Activated CD4-positive, alpha-beta T cell treated with anti-CD3 and anti-CD28 coated beads for 36 hours (primary cell): ENCODE data around the gene NTPCR. TPM values are rescaled to one million over a fixed set of nuclear protein-coding genes. Genes with fewer than 3 reads are reported as not detected.
"Not testable (repeated sequence)": the region's sequence is repeated elsewhere in the genome, so short reads cannot be mapped to it uniquely, and the experiment has no call there.

ENCODE experiments used
- ATAC-seq: fragments of 200-7000 bp; cut with Tn5 transposase; one replicate; pipeline ENCODE4 v1.10.0; 2021; ENCODE audit warnings: mild to moderate bottlenecking, moderate library complexity
- CTCF ChIA-PET: fragments of 350-600 bp; sonication (Branson Sonifier 250); formaldehyde crosslinking; loops from one replicate; lab custom pipeline; 2021; ENCODE audit warnings: antibody characterized with exemption; lab: Charles Lee
- POLR2A ChIA-PET: fragments of 350-600 bp; sonication (Branson Sonifier 250); formaldehyde crosslinking; loops from one replicate; lab custom pipeline; 2021; ENCODE audit warnings: antibody characterized with exemption, inconsistent platforms; lab: Charles Lee
- DNase-seq: peaks from one replicate; pipeline ENCODE4 v3.0.0-alpha.2; 2020
- H3K27ac Mint-ChIP-seq: one replicate; pipeline ENCODE4 v1.8.0; 2021; ENCODE audit warnings: mixed read lengths
- H3K27me3 Mint-ChIP-seq: one replicate; pipeline ENCODE4 v1.8.0; 2021; ENCODE audit warnings: mixed read lengths
- H3K36me3 Mint-ChIP-seq: one replicate; pipeline ENCODE4 v1.8.0; 2021; ENCODE audit warnings: low read depth, mixed read lengths
- H3K4me1 Mint-ChIP-seq: one replicate; pipeline ENCODE4 v1.8.0; 2021; ENCODE audit warnings: mixed read lengths
- H3K4me3 Mint-ChIP-seq: one replicate; pipeline ENCODE4 v1.8.0; 2021; ENCODE audit warnings: mild to moderate bottlenecking, moderate library complexity, mixed read lengths
- H3K9me3 Mint-ChIP-seq: one replicate; pipeline ENCODE4 v1.8.0; 2021; ENCODE audit warnings: low read depth, mixed read lengths
- intact Hi-C, 2 experiments: fragments of 100-400 bp; cut with DNase I in 1 of 2; cut with micrococcal nuclease in 1 of 2; formaldehyde crosslinking; loops; one replicate each; pipeline versions ENCODE4 v1.14.2 to v1.15.1; 2022 to 2024; cut with DNase I, micrococcal nuclease
- total RNA-seq, 2 experiments: library from RNA; stranded (reverse); gene quantifications; one replicate each; pipeline ENCODE4 v1.2.3, GENCODE V29; 2021

The NTPCR gene
- total RNA-seq, 2 experiments from 2014 or later: 37.4 to 51.9 TPM

DNA sequence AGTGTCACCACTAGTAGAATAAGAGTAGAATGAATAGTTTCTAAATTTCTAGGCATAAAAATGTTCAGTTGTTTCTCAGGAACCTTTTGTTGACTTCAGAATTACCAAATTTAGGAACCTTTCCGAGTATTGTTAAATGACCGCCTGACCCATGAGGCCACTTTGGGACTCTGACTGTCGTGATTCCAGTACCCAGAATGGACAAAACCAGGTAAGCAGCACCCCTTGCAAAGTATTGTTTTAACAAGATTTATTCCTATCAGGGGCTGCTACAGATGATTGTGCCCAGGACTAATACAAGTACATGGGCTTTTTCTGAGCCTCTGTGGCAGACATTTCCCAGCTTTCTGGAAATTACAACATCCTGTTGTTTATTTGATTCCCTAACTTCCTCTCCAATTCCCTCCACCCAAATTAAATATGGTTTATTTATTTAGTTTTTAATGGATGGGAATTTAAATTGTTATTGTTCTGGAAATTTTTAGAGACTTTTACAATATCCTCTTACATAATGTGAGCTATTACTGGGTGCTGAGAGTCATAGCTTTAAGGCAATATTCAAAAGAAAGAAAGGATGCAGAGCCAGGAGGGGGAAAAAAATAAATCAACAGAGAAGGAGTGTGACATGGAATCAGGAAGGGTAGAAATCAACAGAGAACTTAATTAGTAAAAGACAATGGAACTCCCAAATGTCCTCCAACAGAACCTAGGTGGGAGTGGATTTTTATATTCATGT is 37.4 kb upstream of the NTPCR start:
- DNase-seq (no peak), ATAC-seq (no peak)
- intact Hi-C loops: no loop called here
- Mint-ChIP-seq H3K27me3 (peaks cover 4% of the 10 kb centered on the region), H3K4me3 (no peak overlapping the region), H3K9me3 (no peaks in the 10 kb centered on the region), H3K27ac (no peak overlapping the region), H3K36me3 (no peaks in the 10 kb centered on the region), H3K4me1 (peaks cover 40% of the 10 kb centered on the region)
- ChIA-PET POLR2A (no interaction called here), CTCF (no interaction called here)

DNA sequence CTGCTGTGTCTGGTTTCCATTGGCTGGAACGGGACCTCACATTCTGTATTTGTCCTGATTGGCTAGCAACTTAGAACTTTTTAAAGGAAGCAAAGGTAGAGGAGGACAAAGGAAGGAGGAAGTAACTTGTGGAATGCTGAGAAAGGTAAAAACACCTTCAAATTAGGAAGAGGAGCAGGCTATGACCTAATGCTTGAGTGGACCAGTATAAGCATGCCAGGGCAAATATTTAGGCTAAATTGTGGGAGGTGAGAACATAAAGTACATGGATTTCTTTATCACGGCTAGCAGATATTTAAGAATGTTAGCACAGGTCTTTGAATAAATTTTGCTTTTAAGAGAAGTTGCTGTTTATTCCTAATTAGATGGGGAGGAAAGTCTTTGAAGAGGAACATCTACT is 36.1 kb upstream of the NTPCR start:
- H3K9me3 Mint-ChIP-seq, intact Hi-C loops: not testable (repeated sequence)
- H3K4me1 Mint-ChIP-seq: peaks cover 35% of the 10 kb centered on the region

DNA sequence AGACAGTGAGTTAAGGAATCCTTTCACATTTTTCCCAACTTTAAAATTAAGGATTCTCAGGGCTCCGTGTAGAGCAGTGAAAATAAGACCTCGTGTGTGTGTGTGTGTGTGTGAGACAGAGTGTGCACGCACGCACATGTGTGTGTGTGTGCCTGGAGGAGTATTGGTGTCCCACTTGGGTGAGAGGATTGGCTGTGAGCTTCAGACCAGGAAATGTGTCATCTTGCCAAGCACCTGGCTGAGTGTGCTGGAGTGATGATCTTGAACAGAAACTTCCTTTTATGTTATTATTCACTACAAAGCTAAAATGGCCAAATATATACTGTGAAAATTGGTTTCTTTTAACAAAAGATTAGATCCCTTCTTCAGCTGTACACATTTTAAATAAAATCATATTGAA is 35.2 kb upstream of the NTPCR start:
- Mint-ChIP-seq H3K27ac (peak overlapping the region; percentile 67), H3K27me3 (peaks cover 4% of the 10 kb centered on the region), H3K4me3 (no peak overlapping the region), H3K9me3 (no peaks in the 10 kb centered on the region), H3K36me3 (no peaks in the 10 kb centered on the region), H3K4me1 (peaks cover 25% of the 10 kb centered on the region)
- intact Hi-C loops: no loop called here
- peak; percentile 19 for DNase-seq
- POLR2A ChIA-PET: no interaction called here
- peak; percentile 49 for ATAC-seq
- CTCF ChIA-PET: no interaction called here

More for the DNA sequence above, 36.1 kb upstream of the NTPCR start:
- POLR2A ChIA-PET, CTCF ChIA-PET, DNase-seq, ATAC-seq, H3K4me3 Mint-ChIP-seq, H3K36me3 Mint-ChIP-seq, H3K27ac Mint-ChIP-seq, H3K27me3 Mint-ChIP-seq: not testable (repeated sequence)

DNA sequence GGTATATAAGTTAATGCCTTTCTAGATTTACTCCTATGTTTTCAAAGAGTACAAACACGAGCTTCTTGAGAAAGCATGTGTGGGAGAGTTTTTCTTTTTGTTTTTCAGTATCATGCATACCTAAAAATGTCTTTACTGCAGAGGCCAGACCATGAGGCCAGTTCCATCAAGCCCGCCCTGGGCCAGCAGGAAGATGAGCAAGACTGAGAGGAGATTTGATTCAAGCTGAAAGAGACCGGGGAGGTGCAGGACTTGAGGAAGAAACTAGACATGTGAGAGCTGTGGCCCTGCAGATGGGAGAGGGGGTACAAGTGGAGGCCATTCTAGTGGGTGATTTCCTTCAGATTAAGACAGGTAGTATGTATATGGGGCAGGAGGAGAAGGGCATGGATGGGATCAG is 33.4 kb upstream of the NTPCR start:
- ATAC-seq: no peak
- no peak overlapping the region for H3K4me3 Mint-ChIP-seq
- peaks cover 22% of the 10 kb centered on the region for H3K4me1 Mint-ChIP-seq
- CTCF ChIA-PET: no interaction called here
- no peaks in the 10 kb centered on the region for H3K9me3 Mint-ChIP-seq
- POLR2A ChIA-PET: no interaction called here
- H3K27me3 Mint-ChIP-seq: peaks cover 4% of the 10 kb centered on the region
- H3K27ac Mint-ChIP-seq: no peak overlapping the region
- no peak for DNase-seq
- intact Hi-C loops: no loop called here
- no peaks in the 10 kb centered on the region for H3K36me3 Mint-ChIP-seq

DNA sequence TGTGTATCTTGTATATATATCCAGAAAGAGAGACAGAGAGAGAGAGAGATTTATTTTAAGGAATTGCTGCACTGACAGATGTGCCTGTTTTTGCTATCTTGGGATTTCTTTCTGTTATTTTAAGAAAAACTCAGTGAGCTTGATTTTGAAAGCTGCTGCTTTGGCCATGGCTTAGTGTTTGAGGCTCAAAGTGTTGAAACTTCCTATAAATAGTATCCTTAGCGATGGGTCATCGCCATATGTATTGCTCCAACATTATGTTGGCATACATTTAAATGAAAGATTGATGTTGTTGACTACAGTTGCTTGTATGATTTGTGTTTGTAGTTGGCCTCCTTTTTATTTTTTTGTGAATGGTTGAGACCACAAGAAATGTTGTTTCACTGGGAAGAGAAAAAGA is 29.0 kb upstream of the NTPCR start:
- intact Hi-C loops: no loop called here
- H3K27me3 Mint-ChIP-seq: no peaks in the 10 kb centered on the region
- ATAC-seq: no peak
- CTCF ChIA-PET: no interaction called here
- H3K4me1 Mint-ChIP-seq: peaks cover 53% of the 10 kb centered on the region
- no peaks in the 10 kb centered on the region for H3K9me3 Mint-ChIP-seq
- DNase-seq: no peak
- no peak overlapping the region for H3K4me3 Mint-ChIP-seq
- no peak overlapping the region for H3K27ac Mint-ChIP-seq
- POLR2A ChIA-PET: no interaction called here
- no peaks in the 10 kb centered on the region for H3K36me3 Mint-ChIP-seq

DNA sequence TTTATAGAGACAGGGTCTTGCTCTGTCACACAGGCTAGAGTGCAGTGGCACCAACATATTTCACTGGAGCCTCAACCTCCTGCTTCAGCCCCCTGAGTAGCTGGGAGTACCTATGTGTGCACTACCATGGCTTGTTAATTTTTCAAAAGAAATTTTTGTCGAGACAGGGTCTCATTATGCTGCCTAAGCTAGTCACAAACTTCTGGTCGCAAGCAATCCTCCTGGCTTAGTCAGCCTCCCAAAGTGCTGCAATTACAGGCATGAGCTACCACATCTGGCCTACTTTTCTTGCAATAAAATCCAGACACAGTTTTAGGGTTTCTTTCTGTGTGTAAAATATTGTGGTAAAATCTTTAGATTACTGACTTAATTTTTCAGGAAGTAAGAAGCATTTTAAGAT is 27.9 kb upstream of the NTPCR start:
- ATAC-seq (no peak), DNase-seq (no peak)
- intact Hi-C loops: loop anchor here in 1 of 2 experiments (2.0 kb wide), 1 partner anchor 28 kb away; the partner anchor contains the start of gene NTPCR
- H3K27me3 Mint-ChIP-seq: no peaks in the 10 kb centered on the region
- H3K27ac Mint-ChIP-seq: no peak overlapping the region
- CTCF ChIA-PET: no interaction called here
- peaks cover 58% of the 10 kb centered on the region for H3K4me1 Mint-ChIP-seq
- H3K4me3 Mint-ChIP-seq: no peak overlapping the region
- H3K9me3 Mint-ChIP-seq: no peaks in the 10 kb centered on the region
- POLR2A ChIA-PET: no interaction called here
- no peaks in the 10 kb centered on the region for H3K36me3 Mint-ChIP-seq

DNA sequence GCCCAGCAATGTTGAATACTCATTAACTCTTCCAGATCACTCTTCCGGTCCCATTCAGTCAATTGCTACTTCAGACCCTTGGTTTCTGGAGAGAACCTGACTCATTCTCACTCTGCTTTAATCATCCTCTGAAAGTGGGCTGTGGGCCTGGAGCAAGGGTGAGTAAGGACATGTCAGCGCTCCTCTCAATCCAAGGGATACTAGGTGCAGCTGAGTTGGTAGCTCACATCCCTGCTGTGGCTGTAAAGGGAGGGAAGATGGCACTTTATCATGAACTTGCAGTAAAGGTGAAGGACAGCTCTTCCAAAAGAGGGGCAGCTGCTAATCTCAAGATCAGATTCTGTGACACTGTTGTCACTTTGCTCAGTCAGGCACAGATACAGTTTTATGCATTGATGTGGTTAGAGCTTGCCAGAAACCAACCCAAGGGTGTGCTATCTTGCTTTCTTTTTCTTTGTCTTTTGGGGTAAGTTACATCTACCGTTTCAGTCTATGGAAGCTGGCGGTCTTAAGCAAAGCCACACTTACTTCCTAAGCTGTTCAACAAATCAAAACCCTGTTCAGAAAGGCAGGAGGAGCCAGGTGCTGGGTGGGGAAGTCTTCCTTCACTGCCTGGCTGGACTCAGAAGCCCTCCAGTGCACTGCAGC is 26.5 kb upstream of the NTPCR start:
- Mint-ChIP-seq H3K27ac (peak overlapping the region; percentile 80), H3K4me3 (peak overlapping the region; percentile 3), H3K4me1 (peaks cover 61% of the 10 kb centered on the region), H3K27me3 (no peaks in the 10 kb centered on the region), H3K36me3 (no peaks in the 10 kb centered on the region), H3K9me3 (no peaks in the 10 kb centered on the region)
- intact Hi-C loops: loop anchor here in 1 of 2 experiments (2.0 kb wide), 1 partner anchor 27 kb away; the partner anchor contains the start of gene NTPCR
- ATAC-seq (peak; percentile 92), DNase-seq (peak; percentile 69)
- CTCF ChIA-PET: interaction anchor here (1.1 kb wide), 1 partner anchor 290 kb away, joined by 4 read pairs; no protein-coding TSS in a partner anchor
- POLR2A ChIA-PET: interaction anchor here (0.6 kb wide), 1 partner anchor 8 kb away, joined by 3 read pairs; no protein-coding TSS in a partner anchor

DNA sequence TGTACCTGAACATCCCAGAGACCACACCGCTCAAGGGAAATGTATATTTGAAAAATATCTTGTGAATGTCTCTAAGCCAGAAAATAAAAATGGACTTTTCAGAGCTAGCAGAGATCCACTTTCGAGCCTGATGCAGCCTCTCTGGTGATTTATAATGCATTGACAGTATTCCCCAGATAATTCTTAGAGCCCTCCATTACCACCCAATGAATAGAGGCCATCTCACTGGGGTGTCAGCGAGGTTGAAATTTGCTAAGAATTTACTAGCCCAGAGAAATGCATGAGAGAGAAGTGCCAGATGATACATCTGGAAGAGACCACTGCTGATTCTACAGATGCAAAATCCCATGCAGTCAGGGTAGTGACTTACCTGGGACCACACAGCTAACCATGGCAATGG is 25.5 kb upstream of the NTPCR start:
- Mint-ChIP-seq H3K4me1 (peaks cover 61% of the 10 kb centered on the region), H3K4me3 (no peak overlapping the region), H3K27ac (no peak overlapping the region), H3K36me3 (no peaks in the 10 kb centered on the region), H3K9me3 (no peaks in the 10 kb centered on the region), H3K27me3 (no peaks in the 10 kb centered on the region)
- no peak for DNase-seq
- POLR2A ChIA-PET: no interaction called here
- ATAC-seq: no peak
- intact Hi-C loops: no loop called here
- CTCF ChIA-PET: interaction anchor here (1.5 kb wide), 1 partner anchor 27 kb away, joined by 4 read pairs; no protein-coding TSS in a partner anchor

DNA sequence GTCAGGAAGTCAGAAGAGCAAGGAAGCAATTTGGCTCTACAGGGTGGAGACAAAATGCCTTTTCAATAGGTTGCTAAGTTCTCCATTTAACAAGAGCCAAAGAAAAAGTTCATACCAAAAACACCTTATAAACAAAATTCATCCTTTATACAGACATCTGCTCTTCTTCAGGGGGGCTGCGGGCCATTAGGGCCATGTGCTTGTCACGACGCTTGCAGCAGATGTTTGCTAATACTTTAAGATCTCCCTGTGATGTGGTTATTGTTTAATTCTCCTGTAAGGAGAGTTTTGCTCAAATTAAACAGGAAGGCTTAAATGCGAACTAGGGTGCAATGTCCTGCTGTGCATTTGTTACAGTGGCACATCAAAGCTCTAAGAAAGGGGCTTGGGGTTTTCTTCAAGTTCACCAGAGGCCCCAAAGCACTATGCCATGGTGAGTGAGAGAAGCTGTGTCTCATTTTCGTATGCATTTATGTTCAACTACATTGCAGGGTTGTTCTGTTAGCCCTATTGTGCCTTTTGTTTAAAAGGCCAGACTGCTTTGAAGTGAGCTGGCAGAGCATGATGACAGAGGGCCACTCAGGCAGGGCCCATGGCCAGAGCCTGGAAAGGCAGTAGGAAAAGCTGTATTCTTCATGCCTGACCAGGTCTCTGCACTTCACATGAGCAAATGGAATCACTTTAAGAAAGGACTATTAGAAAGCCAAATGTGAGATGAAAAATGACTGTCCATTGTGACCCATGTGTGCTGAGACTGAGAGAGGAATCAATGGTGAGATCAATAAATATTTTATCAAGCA is 24.8 kb upstream of the NTPCR start:
- CTCF ChIA-PET: interaction anchor here (0.7 to 1.5 kb wide), 2 partner anchors 26 to 34 kb away, joined by 3 to 4 read pairs; no protein-coding TSS in a partner anchor
- Mint-ChIP-seq H3K36me3 (no peaks in the 10 kb centered on the region), H3K27ac (no peak overlapping the region), H3K4me1 (peaks cover 61% of the 10 kb centered on the region), H3K4me3 (no peak overlapping the region), H3K9me3 (no peaks in the 10 kb centered on the region), H3K27me3 (no peaks in the 10 kb centered on the region)
- intact Hi-C loops: no loop called here
- POLR2A ChIA-PET: no interaction called here
- ATAC-seq: no peak
- DNase-seq: no peak

DNA sequence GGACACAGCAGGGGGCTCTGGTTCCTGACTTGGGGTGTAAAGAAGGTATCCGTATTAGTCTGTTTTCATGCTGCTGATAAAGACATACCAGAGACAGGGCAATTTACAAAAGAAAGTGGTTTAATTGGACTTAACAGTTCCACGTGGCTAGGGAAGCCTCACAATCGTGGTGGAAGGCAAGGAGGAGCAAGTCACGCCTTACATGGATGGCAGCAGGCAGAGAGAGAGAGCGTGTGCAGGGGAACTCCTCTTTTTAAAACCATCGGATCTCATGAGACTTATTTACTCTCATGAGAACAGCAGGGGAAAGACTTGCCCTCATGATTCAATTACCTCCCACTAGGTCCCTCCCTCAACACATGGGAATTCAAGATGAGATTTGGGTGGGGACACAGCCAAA is 23.2 kb upstream of the NTPCR start:
- intact Hi-C loops, H3K36me3 Mint-ChIP-seq, H3K9me3 Mint-ChIP-seq, H3K27me3 Mint-ChIP-seq, DNase-seq, H3K4me3 Mint-ChIP-seq, ATAC-seq, H3K27ac Mint-ChIP-seq, POLR2A ChIA-PET: not testable (repeated sequence)
- CTCF ChIA-PET: interaction anchor here (0.6 kb wide), 1 partner anchor 819 kb away, joined by 3 read pairs; no protein-coding TSS in a partner anchor
- H3K4me1 Mint-ChIP-seq: peaks cover 51% of the 10 kb centered on the region

DNA sequence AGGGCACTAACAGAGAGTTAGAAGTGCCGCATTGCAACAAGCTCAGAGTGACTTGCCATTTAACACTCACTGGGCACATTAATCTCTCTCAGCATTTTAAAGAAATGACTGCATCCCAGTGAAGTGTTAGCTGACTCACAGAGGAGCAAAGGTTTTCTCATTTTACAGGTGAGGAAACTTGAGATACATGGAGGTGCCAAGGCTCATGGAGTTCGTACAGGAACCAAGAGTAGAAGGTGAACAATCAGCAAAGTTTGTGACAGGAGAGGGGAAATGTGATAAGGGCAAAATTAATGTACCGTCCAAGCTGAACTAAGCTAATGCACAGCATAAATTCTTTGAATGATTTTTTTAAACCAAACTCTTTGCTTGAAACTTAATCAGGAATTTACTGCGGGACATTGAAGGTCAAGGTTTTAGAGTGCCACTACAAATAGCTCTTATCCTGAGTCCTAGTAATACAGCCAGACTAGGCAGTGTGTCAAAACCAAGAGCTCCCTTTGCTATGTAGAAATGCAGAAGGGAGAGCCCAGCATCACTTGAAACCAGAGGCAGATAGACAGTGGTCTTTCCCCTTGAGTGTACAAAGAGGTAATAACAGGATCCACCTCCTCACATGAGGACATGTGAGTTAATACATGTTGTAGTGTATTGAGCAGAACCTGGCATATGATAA is 22.4 kb upstream of the NTPCR start:
- H3K27ac Mint-ChIP-seq: no peak overlapping the region
- no peaks in the 10 kb centered on the region for H3K36me3 Mint-ChIP-seq
- intact Hi-C loops: no loop called here
- no peaks in the 10 kb centered on the region for H3K27me3 Mint-ChIP-seq
- ChIA-PET POLR2A (no interaction called here), CTCF (interaction anchor here (0.5 to 0.8 kb wide), 4 partner anchors 9 to 820 kb away, joined by 3 read pairs; no protein-coding TSS in a partner anchor)
- no peak overlapping the region for H3K4me3 Mint-ChIP-seq
- DNase-seq: no peak
- no peak for ATAC-seq
- H3K9me3 Mint-ChIP-seq: no peaks in the 10 kb centered on the region
- peaks cover 47% of the 10 kb centered on the region for H3K4me1 Mint-ChIP-seq
